Calu3 (cell line): ENCODE measurements around the gene ANKRD2. TPM values are rescaled to one million over a fixed set of nuclear protein-coding genes. Genes with fewer than 3 reads are reported as not detected.
A peak's percentile ranks its signal among the peaks of the same experiment; 100 is the strongest.
"Not testable (repeated sequence)": the region's sequence is repeated elsewhere in the genome, so short reads cannot be mapped to it uniquely, and the experiment has no call there.

Experiments
- BruUV-seq: library from RNA; stranded (reverse); fragments of 400-500 nt; replicated peaks from 2 replicates; lab custom pipeline; 2021; lab: Mats Ljungman, UMichigan
- CTCF ChIA-PET: fragments of 300-600 bp; sonication (Branson Sonifier 250); formaldehyde crosslinking; loops from one replicate; lab custom pipeline; 2022; ENCODE audit warnings: antibody characterized with exemption; lab: Charles Lee
- DNase-seq: peaks from one replicate; pipeline ENCODE4 v3.0.0; 2022
- H3K27ac Mint-ChIP-seq: one replicate; pipeline ENCODE4 v1.8.0; 2022; ENCODE audit warnings: mixed read lengths; ENCODE audit not compliant: unreplicated experiment
- H3K27me3 Mint-ChIP-seq: one replicate; pipeline ENCODE4 v1.8.0; 2022; ENCODE audit warnings: mixed read lengths; ENCODE audit not compliant: unreplicated experiment
- H3K36me3 Mint-ChIP-seq: one replicate; pipeline ENCODE4 v1.8.0; 2022; ENCODE audit warnings: mild to moderate bottlenecking, moderate library complexity, mixed read lengths; ENCODE audit not compliant: insufficient read depth, unreplicated experiment
- H3K4me1 Mint-ChIP-seq: one replicate; pipeline ENCODE4 v1.8.0; 2022; ENCODE audit warnings: mild to moderate bottlenecking, low read depth, mixed read lengths; ENCODE audit not compliant: unreplicated experiment
- H3K4me3 Mint-ChIP-seq: one replicate; pipeline ENCODE4 v1.8.0; 2022; ENCODE audit warnings: mild to moderate bottlenecking, low read depth, moderate library complexity, mixed read lengths; ENCODE audit not compliant: unreplicated experiment
- H3K9me3 Mint-ChIP-seq: one replicate; pipeline ENCODE4 v1.8.0; 2022; ENCODE audit warnings: low read depth, mixed read lengths; ENCODE audit not compliant: unreplicated experiment
- CTCF ChIP-seq: fragments of 200-600 bp; IDR thresholded peaks from one replicate; pipeline ENCODE4 v1.8.0; 2022; ENCODE audit warnings: antibody characterized with exemption; ENCODE audit not compliant: unreplicated experiment
- intact Hi-C: fragments of 100-400 bp; cut with micrococcal nuclease; formaldehyde crosslinking; loops from one replicate; pipeline ENCODE4 v1.10.0; 2022; ENCODE audit not compliant: unreplicated experiment
- total RNA-seq: library from RNA; stranded (reverse); gene quantifications from 2 replicates; pipeline ENCODE4 v1.2.3, GENCODE V29; 2022

Gene ANKRD2
- total RNA-seq, 1 experiment from 2014 or later, result 0.90 TPM

- no TSS peak for BruUV-seq
- DNase-seq, result no peak
- H3K36me3 Mint-ChIP-seq, result peaks cover 4% of the 10 kb centered on the region
- H3K27ac Mint-ChIP-seq, result peak overlapping the region; percentile 73
- CTCF ChIA-PET, result interaction anchor here (0.6 to 2.4 kb wide), 3 partner anchors 9 to 111 kb away, joined by 3 to 7 read pairs (median 4); partner anchors contain the start of gene HOGA1
- no peak for TF ChIP-seq CTCF
- H3K9me3 Mint-ChIP-seq, result no peaks in the 10 kb centered on the region
- no peak overlapping the region for H3K4me3 Mint-ChIP-seq
- no peaks in the 10 kb centered on the region for H3K27me3 Mint-ChIP-seq
- intact Hi-C loops, result no loop called here
- H3K4me1 Mint-ChIP-seq, result peaks cover 51% of the 10 kb centered on the region
Measured at GRCh38 chr10:97575127-97575668, 2.6 kb downstream of the ANKRD2 start.

GRCh38 chr10:97576487-97576886 lies 3.9 kb downstream of the ANKRD2 start:
- intact Hi-C loops, H3K27ac Mint-ChIP-seq, H3K4me3 Mint-ChIP-seq, H3K36me3 Mint-ChIP-seq, H3K27me3 Mint-ChIP-seq, DNase-seq, BruUV-seq, CTCF ChIA-PET, H3K9me3 Mint-ChIP-seq: not testable (repeated sequence)
- H3K4me1 Mint-ChIP-seq, result peaks cover 51% of the 10 kb centered on the region

DNA sequence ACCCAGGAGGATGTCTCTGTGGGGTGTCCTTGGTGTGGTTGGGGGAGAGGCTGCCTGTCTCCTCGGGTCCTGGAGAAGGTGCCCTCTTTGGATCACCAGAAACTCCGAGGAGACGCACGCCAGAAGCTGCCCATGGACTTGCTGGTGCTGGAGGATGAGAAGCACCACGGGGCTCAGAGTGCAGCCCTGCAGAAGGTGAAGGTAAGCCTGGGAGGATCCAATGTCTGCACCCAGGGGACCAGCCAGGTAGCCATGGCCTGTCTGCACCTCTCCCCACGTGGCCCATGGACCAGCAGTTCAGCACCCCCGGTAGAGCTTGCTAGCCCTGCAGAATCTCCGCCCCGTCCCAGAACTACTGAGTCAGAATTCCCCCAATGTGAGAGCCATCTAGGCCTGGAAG lies 5.1 kb downstream of the ANKRD2 start:
- no peak for DNase-seq
- Mint-ChIP-seq H3K4me1 (peaks cover 41% of the 10 kb centered on the region), H3K4me3 (no peak overlapping the region), H3K27ac (no peak overlapping the region), H3K9me3 (no peaks in the 10 kb centered on the region), H3K36me3 (no peaks in the 10 kb centered on the region), H3K27me3 (no peaks in the 10 kb centered on the region)
- intact Hi-C loops, result no loop called here
- no peak for TF ChIP-seq CTCF
- CTCF ChIA-PET, result no interaction called here
- BruUV-seq, result no TSS peak

DNA sequence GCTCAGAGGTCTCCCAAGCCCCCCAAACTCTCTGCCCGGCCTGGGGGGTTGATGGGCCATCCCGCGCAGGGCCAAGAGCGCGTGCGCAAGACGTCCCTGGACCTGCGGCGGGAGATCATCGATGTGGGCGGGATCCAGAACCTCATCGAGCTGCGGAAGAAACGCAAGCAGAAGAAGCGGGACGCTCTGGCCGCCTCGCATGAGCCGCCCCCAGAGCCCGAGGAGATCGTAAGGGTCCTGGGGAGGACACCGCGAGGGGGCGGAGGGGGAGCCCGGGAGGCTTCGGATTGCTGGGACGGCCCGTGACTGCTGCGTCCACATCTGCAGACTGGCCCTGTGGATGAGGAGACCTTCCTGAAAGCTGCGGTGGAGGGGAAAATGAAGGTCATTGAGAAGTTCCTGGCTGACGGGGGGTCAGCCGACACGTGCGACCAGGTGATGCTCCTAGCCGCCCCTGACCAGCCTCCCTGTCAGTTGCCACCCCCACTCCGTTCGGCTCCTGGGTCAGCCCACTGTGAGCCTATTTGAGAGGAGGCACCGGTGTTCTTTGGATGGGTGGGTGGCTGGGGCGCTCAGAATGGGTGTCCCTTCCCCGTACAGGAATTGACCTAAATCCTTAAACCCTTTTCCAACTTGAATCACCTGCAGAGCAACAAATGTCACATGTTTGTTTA lies 5.7 kb downstream of the ANKRD2 start:
- no peak for DNase-seq

More for the DNA sequence above, 5.7 kb downstream of the ANKRD2 start:
- no peaks in the 10 kb centered on the region for H3K9me3 Mint-ChIP-seq
- H3K27me3 Mint-ChIP-seq, result no peaks in the 10 kb centered on the region
- no peaks in the 10 kb centered on the region for H3K36me3 Mint-ChIP-seq
- H3K4me1 Mint-ChIP-seq, result peaks cover 41% of the 10 kb centered on the region
- no peak for TF ChIP-seq CTCF
- H3K4me3 Mint-ChIP-seq, result no peak overlapping the region
- H3K27ac Mint-ChIP-seq, result no peak overlapping the region
- intact Hi-C loops, result no loop called here
- CTCF ChIA-PET, result no interaction called here
- BruUV-seq, result no TSS peak
